ENCODE results near the gene SLX9.

The SLX9 gene

DNA sequence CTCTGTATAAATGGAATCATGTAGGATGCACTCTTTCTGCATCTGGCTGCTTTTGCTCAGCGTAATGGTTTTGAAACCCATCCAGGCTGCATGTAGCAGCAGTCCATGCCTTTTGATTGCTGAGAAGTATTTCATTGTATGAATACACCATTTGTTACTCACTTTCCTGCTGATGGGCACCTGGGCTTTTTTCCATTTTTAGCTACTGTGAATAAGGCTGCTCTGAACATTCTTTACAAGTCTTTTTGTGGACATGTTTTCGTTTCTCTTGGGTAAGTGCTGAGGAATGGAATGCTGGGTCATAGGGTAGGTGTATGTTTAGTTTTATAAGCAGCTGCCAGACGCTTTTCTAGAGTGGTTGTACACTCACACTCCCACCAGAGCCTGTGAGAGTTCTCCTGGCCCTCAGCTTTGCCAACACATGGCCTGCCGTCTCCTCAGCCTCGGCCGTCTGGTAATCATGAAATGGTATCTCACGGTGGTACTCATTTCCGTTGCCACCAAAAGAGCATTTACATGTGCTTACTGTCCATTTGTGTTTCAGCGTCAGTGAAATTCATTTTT, 22.7 kb downstream of the SLX9 start:
- no peaks in the 10 kb centered on the region for H3K27me3 ChIP-seq (ENCODE audit: control insufficient read depth in 1 of 2, insufficient read depth in 2 of 2, low read length in 2 of 2)
- H3K4me3 ChIP-seq (ENCODE audit: low read depth in 1 of 2, low read length in 2 of 2) = no peak overlapping the region
- H3K9me3 ChIP-seq (ENCODE audit: low read length) = no peaks in the 10 kb centered on the region
- H3K9ac ChIP-seq (ENCODE audit: low read length) = no peak overlapping the region
- H3K36me3 ChIP-seq (ENCODE audit: insufficient read depth, low read length) = no peaks in the 10 kb centered on the region
- peaks cover 83% of the 10 kb centered on the region for H3K4me1 ChIP-seq (ENCODE audit: insufficient read depth, low read length)
- H3K27ac ChIP-seq (ENCODE audit: low read depth, low read length) = peak overlapping the region; percentile 41

DNA sequence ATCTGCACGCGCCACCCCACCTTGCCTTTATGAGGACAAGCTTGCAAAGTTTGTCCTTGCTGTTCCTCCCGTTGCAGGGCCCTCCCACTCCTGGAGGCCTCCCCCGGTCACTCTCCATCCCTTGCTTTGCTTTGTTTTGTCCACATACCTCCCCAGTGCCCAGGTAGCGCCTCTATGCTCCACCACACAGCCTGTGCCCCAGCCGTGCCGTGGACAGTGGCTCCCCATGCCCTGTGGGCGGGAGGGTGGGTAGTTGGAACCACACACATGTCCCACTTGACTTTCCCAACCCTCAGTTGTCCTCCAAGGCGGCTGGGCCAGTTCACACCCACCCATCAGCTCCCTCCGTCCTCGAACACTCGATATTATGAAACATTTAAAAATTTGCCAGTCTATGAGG, 24.6 kb downstream of the SLX9 start:
- no peak overlapping the region for H3K9ac ChIP-seq (ENCODE audit: low read length)
- no peak overlapping the region for H3K27ac ChIP-seq (ENCODE audit: low read depth, low read length)
- H3K9me3 ChIP-seq (ENCODE audit: low read length) = no peaks in the 10 kb centered on the region
- H3K36me3 ChIP-seq (ENCODE audit: insufficient read depth, low read length) = no peaks in the 10 kb centered on the region
- H3K4me3 ChIP-seq (ENCODE audit: low read depth in 1 of 2, low read length in 2 of 2) = no peak overlapping the region
- H3K4me1 ChIP-seq (ENCODE audit: insufficient read depth, low read length) = peaks cover 81% of the 10 kb centered on the region
- H3K27me3 ChIP-seq (ENCODE audit: control insufficient read depth in 1 of 2, insufficient read depth in 2 of 2, low read length in 2 of 2) = no peaks in the 10 kb centered on the region

DNA sequence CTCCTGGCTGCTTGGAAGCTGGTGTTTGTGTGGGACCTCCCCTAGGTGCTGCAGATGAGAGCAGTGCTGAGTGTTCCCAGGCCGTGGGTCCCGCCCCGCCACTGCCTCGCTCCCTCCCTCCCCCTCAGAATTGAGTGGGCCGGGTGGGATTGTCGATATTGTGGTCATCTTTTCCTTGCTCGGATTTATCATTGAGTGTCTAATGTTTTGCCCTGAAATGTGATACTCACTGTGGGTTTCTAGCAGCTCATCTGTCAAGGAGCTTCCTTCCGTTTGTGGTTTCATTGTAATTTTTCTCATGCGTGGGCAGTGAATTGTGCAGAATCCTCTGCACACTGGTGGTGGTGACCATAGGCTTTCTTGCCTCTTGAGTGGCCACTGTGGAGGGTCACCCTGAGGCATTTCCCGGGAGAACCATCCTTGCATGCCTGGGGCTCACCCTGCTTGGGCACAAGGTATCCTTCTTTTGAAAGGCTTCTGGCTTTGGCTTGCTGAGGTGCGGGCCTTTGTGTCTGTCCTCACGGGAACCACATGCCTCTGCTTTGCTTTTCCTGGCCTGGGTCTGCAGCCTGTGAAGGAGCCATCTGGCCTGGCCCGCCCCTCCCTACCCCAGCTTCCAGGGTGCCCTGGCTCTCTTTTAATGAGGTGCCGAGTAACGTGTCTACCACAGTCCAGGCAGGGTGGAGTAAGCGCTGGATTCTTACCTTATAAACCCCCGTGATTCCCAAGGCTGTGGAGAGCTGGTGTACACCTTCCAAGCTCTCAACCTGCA, 25.6 kb downstream of the SLX9 start:
- Histone ChIP-seq H3K9me3 (ENCODE audit: low read length) (no peaks in the 10 kb centered on the region), H3K4me3 (ENCODE audit: low read depth in 1 of 2, low read length in 2 of 2) (no peak overlapping the region), H3K27me3 (ENCODE audit: control insufficient read depth in 1 of 2, insufficient read depth in 2 of 2, low read length in 2 of 2) (no peaks in the 10 kb centered on the region), H3K36me3 (ENCODE audit: insufficient read depth, low read length) (no peaks in the 10 kb centered on the region), H3K27ac (ENCODE audit: low read depth, low read length) (peak overlapping the region; percentile 10), H3K4me1 (ENCODE audit: insufficient read depth, low read length) (peaks cover 81% of the 10 kb centered on the region), H3K9ac (ENCODE audit: low read length) (no peak overlapping the region)

DNA sequence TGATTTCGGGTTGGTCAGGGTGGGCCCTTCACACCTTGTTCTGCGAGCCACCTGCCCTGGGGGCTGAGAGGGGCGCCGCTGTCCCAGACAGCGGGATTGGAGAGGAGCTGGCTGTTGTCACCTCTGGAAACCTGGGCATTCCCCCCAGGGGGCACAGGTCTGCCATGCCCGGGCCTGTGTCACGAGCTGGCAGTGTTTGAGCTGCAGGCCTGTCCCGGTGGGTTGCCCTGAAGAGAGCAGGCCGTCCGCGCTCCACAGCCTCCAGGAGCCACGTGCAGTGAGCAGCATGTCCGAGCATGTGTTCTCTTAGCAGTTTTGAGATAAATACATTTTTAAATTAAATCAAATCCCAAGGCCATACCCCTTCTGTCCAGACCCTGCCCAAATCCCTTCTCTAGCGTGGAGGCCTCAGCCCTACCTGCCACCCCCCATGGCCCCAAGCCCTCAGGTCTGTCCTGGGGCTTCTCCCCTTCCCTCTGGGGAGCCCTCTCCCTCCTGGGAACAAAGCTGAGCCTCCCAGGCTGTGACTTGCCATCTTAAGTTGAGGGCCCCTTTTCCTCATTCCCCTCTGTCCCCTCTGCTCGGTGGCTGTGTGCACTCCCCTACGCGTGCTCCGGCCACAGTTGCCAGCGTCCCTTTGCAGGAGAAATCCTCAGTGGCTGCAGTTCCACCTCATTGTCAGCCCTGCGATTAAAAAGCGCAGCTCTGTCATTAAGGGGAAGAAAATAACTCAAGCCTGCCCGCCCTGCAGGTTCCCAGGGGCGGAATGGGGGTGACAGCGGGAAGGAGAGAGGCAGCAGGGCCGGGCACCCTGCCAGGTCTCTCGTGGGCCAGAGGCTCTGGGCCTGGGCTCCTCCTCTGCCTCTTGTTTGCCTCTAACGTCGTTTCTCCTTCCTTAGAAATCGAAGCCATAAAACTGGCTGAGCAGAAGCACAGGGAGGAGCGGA, 26.6 kb downstream of the SLX9 start:
- Histone ChIP-seq H3K27ac (ENCODE audit: low read depth, low read length) (peak overlapping the region; percentile 78), H3K4me3 (ENCODE audit: low read depth in 1 of 2, low read length in 2 of 2) (peak overlapping the region; percentile 8 to 71)

DNA sequence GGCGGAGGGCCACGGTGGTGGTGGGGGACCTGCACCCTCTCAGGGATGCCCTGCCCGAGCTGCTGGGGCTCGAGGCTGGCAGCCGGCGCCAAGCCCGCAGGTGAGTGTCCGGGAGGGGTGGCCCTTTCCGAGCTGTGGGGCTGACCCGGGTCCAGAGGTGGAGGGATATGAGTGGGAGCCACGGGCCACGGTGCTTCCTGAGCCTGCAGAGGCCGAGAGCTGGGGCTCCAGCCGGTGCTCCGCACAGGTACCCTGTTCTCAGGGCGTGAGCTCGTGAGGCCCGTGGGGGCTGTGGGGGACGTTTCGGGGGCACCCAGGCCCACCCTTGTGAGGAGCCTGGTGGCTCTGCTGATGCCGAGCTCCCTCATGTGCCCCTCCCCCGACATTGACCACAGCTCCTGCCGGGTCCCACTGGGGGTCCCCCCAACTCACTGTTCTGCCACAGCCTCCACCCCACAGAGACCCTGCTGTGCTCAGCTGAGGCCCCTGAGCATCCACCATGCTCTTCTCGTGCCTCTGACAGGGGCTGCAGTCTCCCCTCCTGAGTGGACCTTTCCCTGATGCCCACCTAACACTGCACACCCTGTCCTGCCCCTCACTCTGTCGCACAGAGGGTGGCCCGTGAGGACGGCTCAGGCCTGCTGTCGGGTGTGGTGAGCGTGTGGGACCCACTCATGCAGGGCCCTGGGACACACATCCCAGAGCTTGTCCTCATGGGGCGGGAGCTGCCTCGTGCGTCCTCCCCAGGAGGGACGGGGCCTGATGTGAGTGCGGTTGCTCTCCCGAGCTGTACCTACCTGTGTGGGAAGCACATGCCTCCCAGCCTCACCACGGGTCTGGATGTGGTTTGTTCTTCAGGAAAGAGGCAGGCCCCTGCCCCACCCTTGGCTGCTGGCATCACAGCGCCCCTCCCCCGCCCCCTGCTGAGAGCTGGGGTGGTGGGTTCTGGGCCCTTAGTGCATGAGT, 27.5 kb downstream of the SLX9 start:
- H3K9ac ChIP-seq (ENCODE audit: low read length) = peak overlapping the region; percentile 33
- peak overlapping the region; percentile 78 for H3K27ac ChIP-seq (ENCODE audit: low read depth, low read length)
- H3K27me3 ChIP-seq (ENCODE audit: control insufficient read depth in 1 of 2, insufficient read depth in 2 of 2, low read length in 2 of 2) = no peaks in the 10 kb centered on the region
- no peaks in the 10 kb centered on the region for H3K36me3 ChIP-seq (ENCODE audit: insufficient read depth, low read length)
- peaks cover 69% of the 10 kb centered on the region for H3K4me1 ChIP-seq (ENCODE audit: insufficient read depth, low read length)
- peak overlapping the region; percentile 8 to 71 for H3K4me3 ChIP-seq (ENCODE audit: low read depth in 1 of 2, low read length in 2 of 2)
- H3K9me3 ChIP-seq (ENCODE audit: low read length) = no peaks in the 10 kb centered on the region

More for the DNA sequence above, 26.6 kb downstream of the SLX9 start:
- Histone ChIP-seq H3K27me3 (ENCODE audit: control insufficient read depth in 1 of 2, insufficient read depth in 2 of 2, low read length in 2 of 2) (no peaks in the 10 kb centered on the region), H3K9me3 (ENCODE audit: low read length) (no peaks in the 10 kb centered on the region), H3K36me3 (ENCODE audit: insufficient read depth, low read length) (no peaks in the 10 kb centered on the region), H3K4me1 (ENCODE audit: insufficient read depth, low read length) (peaks cover 77% of the 10 kb centered on the region), H3K9ac (ENCODE audit: low read length) (peak overlapping the region; percentile 33)

DNA sequence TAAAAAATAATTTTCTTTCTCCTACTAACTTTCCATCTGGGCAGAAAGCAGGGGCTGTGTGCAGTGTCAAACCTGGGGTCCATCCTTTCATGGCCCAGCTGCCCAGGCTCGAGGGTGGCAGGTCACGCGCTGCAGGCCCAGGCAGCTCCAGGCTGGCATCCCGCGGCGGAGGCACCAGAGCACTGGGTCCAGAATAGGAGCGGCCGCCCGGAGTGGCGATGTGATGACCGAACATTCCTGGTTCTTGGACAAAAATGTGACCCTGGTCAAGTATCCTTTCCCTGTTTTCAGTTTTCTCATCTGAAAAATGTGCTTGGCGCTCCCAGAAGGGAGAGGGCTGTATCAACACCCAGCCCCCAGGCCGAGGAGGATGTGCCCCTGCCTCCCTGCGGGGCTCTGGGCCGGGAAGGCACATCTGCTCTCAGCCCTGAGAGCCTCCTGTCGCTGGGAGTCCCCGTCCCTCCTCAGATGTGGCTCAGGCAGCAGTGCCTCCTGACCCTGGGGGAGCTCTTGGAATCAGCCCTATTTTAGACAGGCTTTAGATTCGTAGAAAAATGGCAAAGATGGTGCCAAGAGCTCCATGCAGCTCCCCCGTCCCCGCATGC, 29.3 kb downstream of the SLX9 start:
- Histone ChIP-seq H3K4me1 (ENCODE audit: insufficient read depth, low read length) (peaks cover 56% of the 10 kb centered on the region), H3K9ac (ENCODE audit: low read length) (no peak overlapping the region), H3K9me3 (ENCODE audit: low read length) (no peaks in the 10 kb centered on the region), H3K27ac (ENCODE audit: low read depth, low read length) (no peak overlapping the region), H3K36me3 (ENCODE audit: insufficient read depth, low read length) (no peaks in the 10 kb centered on the region), H3K27me3 (ENCODE audit: control insufficient read depth in 1 of 2, insufficient read depth in 2 of 2, low read length in 2 of 2) (no peaks in the 10 kb centered on the region), H3K4me3 (ENCODE audit: low read depth in 1 of 2, low read length in 2 of 2) (peak overlapping the region in 1 of 2 donors; percentile 12)

DNA sequence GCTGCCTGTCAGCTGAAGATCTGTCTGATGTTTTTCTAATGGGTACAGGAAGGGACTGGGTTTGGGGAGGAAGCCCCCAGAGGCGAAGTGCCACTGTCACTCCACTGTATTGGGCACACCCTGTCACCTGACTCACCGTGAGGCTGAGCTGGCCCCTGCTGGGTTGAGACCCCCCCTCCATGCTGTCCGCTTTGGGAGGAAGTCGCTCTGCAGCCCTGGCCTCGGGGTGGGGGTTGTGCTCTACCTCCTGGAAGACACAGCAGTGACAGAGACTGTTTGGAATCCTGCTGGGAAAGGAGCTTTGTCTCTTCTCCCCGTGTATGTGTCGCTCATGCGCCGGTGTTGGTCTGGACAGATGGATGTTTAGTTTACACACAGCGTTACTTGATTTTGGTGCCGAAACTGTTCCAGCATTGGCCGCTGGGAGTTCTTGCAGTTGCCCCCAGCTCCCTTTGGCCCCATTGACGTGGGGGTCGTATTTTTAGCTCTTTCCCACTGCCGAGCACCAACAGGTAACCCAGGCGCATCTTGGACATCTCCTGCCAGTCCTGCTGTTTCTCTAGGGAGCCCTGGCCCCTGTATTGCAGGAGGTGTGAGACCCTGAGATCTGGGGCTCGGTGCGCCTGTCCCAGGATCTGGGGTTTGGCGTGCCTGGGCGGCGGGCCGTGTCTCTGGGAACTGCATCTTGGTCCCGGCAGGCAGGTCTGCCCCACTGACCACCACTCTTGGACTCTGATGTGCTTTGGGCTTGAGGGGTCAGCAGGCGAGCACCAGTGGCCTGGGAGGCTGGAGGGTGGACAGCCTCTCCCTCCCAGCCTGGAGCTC, 30.3 kb downstream of the SLX9 start:
- H3K4me3 ChIP-seq (ENCODE audit: low read depth in 1 of 2, low read length in 2 of 2) = peak overlapping the region in 1 of 2 donors; percentile 12
- H3K9me3 ChIP-seq (ENCODE audit: low read length) = no peaks in the 10 kb centered on the region
- no peak overlapping the region for H3K27ac ChIP-seq (ENCODE audit: low read depth, low read length)
- H3K36me3 ChIP-seq (ENCODE audit: insufficient read depth, low read length) = peaks cover 6% of the 10 kb centered on the region
- peaks cover 51% of the 10 kb centered on the region for H3K4me1 ChIP-seq (ENCODE audit: insufficient read depth, low read length)
- H3K9ac ChIP-seq (ENCODE audit: low read length) = no peak overlapping the region
- H3K27me3 ChIP-seq (ENCODE audit: control insufficient read depth in 1 of 2, insufficient read depth in 2 of 2, low read length in 2 of 2) = no peaks in the 10 kb centered on the region

DNA sequence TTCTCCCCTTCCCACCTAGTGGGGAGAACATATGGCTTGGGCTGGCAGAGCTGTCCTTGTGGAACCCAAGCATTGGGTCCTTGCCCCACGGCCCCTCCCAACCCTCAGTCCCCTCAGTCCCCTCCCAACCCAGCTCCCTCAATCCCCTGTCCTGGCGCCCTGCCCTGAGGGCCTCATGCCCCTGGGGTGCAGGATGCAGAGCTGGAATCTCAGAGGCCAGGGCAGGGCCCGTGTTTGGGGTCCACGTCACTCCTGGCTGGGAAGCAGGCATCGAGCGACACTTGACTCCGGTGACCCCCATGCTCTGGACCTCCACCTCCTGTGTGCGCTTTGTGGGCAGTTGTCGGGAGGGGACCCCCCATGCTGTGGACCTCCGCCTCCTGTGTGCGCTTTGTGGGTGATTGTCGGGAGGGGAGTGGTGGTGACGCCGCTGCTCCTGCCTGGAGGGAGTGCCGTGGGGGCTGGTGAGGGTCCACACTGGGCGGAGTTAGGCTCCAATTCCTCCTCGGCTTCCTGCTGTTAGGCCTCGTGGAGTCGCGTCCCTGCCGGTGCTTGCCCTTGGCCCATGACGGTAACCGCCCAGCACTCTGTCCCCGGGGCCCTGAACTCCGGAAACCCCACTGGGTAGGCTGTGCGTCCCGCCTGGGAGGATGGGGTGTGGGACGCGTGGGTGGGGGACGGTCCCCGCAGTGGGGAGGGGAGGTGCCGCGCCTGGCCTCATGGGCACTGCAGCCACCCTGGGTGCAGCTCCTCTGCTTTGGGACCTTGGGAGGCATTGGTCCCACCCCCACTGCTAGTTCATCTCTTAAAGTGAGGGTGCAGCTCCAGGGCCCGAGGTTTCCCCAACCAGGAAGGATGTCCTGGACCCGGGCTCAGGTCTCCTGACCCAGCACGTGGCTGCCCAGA, 31.2 kb downstream of the SLX9 start:
- Histone ChIP-seq H3K27me3 (ENCODE audit: control insufficient read depth in 1 of 2, insufficient read depth in 2 of 2, low read length in 2 of 2) (no peaks in the 10 kb centered on the region), H3K36me3 (ENCODE audit: insufficient read depth, low read length) (peaks cover 10% of the 10 kb centered on the region), H3K9me3 (ENCODE audit: low read length) (no peaks in the 10 kb centered on the region), H3K27ac (ENCODE audit: low read depth, low read length) (no peak overlapping the region), H3K4me3 (ENCODE audit: low read depth in 1 of 2, low read length in 2 of 2) (no peak overlapping the region), H3K9ac (ENCODE audit: low read length) (no peak overlapping the region), H3K4me1 (ENCODE audit: insufficient read depth, low read length) (peaks cover 48% of the 10 kb centered on the region)

DNA sequence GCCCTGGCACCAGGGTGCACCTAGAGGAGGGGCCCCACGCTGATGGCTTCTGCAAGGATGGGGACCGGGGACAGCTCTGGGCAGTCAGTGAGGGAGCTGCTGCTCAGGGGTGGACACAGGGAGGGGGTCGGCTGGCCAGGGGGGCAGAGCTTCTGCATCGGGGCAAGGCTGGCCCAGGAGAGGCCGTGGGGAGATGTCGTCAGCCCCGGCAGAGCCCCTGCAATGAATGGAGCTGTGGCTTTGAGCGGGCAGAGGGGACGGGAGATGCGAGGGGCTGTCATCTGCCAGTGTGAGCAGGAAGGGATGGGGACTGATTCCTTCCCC, 31.8 kb downstream of the SLX9 start:
- no peak overlapping the region for H3K4me3 ChIP-seq (ENCODE audit: low read depth in 1 of 2, low read length in 2 of 2)
- peaks cover 10% of the 10 kb centered on the region for H3K36me3 ChIP-seq (ENCODE audit: insufficient read depth, low read length)

More for the DNA sequence above, 31.8 kb downstream of the SLX9 start:
- no peaks in the 10 kb centered on the region for H3K9me3 ChIP-seq (ENCODE audit: low read length)
- H3K9ac ChIP-seq (ENCODE audit: low read length) = no peak overlapping the region
- no peak overlapping the region for H3K27ac ChIP-seq (ENCODE audit: low read depth, low read length)
- H3K27me3 ChIP-seq (ENCODE audit: control insufficient read depth in 1 of 2, insufficient read depth in 2 of 2, low read length in 2 of 2) = no peaks in the 10 kb centered on the region
- H3K4me1 ChIP-seq (ENCODE audit: insufficient read depth, low read length) = peaks cover 42% of the 10 kb centered on the region
